Stimulated activated naive CD8-positive, alpha-beta T cell treated with anti-CD3 and anti-CD28 coated beads, Interleukin-15, amount 100 ng/mL, for 72 hours (primary cell): Measurements from ENCODE around the gene NPEPL1.
"Not testable (repeated sequence)": the region's sequence is repeated elsewhere in the genome, so short reads cannot be mapped to it uniquely, and the experiment has no call there.

Source experiments
- ATAC-seq: fragments of 150-1000 bp; cut with Tn5 transposase; 2 replicates; pipeline ENCODE4 v1.10.0; 2021; ENCODE audit warnings: mild to moderate bottlenecking, moderate library complexity
- DNase-seq, 2 donors: peaks; one replicate each; pipeline ENCODE4 v3.0.0; 2021 to 2022
- H3K27ac Mint-ChIP-seq, 2 donors: one replicate each; pipeline ENCODE4 v1.8.0; 2022; ENCODE audit warnings: mild to moderate bottlenecking in 2 of 2, mixed read lengths in 2 of 2, moderate library complexity in 2 of 2
- H3K27me3 Mint-ChIP-seq: one replicate; pipeline ENCODE4 v1.8.0; 2022; ENCODE audit warnings: mixed read lengths
- H3K4me1 Mint-ChIP-seq: one replicate; pipeline ENCODE4 v1.8.0; 2022; ENCODE audit warnings: mild to moderate bottlenecking, mixed read lengths
- H3K4me3 Mint-ChIP-seq, 2 donors: one replicate each; pipeline ENCODE4 v1.8.0; 2022; ENCODE audit warnings: mild to moderate bottlenecking in 2 of 2, mixed read lengths in 2 of 2, moderate library complexity in 1 of 2
- H3K9me3 Mint-ChIP-seq, 2 donors: one replicate each; pipeline ENCODE4 v1.8.0; 2022; ENCODE audit warnings: mixed read lengths in 2 of 2

NPEPL1 gene, protein sequence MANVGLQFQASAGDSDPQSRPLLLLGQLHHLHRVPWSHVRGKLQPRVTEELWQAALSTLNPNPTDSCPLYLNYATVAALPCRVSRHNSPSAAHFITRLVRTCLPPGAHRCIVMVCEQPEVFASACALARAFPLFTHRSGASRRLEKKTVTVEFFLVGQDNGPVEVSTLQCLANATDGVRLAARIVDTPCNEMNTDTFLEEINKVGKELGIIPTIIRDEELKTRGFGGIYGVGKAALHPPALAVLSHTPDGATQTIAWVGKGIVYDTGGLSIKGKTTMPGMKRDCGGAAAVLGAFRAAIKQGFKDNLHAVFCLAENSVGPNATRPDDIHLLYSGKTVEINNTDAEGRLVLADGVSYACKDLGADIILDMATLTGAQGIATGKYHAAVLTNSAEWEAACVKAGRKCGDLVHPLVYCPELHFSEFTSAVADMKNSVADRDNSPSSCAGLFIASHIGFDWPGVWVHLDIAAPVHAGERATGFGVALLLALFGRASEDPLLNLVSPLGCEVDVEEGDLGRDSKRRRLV

DNA sequence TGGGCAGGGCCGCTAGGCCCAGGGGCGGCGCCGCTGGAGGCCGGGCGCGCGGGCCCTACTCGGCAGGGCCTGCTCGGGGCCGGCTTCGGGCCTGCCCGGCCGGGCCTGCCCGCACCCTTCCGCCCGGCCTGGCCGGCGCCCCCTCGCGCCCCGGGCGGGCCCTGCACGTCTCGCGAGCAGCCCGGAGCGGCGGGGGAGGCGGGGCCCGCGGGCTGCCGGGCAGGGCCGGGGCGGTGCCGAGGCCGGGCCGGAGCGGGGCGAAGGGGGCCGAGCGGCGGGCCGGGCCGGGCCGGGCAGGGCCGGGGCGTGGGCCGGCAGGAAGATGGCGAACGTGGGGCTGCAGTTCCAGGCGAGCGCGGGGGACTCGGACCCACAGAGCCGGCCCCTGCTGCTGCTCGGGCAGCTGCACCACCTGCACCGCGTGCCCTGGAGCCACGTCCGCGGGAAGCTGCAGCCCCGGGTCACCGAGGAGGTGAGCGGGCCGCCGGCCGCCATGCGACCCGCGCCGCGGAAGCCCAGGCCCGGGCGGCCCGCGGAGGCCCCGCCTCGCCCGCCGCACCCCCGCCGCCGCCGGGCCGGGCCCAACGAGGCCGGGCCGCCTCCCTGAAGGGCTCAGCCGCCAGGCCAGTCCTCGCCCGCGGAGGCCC is at the start of gene NPEPL1:
TSS of gene NPEPL1 (plus strand) at position 222 of the 647 bp plus-strand sequence. CDS start at position 323, 101 bp downstream.
- Mint-ChIP-seq H3K4me3 (peak within 1 kb of the TSS; percentile 81), H3K27me3 (no peaks in the 10 kb centered on the region), H3K4me1 (peaks cover 22% of the 10 kb centered on the region), H3K9me3 (no peaks in the 10 kb centered on the region), H3K27ac (peak within 1 kb of the TSS; percentile 95 to 96)
- DNase-seq (peak; percentile 71 to 80), ATAC-seq (peak; percentile 94)

DNA sequence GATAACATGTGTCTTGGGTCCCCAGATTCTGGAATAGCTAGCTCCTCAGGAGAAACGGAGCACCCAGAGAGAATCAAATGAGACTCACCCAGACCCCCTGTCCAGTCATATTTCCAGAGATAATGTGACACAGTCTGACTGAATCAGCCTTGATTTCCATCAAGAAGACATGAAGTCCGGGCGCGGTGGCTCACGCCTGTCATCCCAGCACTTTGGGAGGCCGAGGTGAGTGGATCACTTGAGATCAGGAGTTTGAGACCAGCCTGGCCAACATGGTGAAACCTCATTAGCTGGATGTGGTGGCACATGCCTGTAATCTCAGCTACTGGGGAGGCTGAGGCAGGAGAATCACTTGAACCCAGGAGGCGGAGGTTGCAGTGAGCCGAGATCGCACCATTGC is 49.7 kb upstream of the NPEPL1 start:
- H3K4me3 Mint-ChIP-seq, ATAC-seq, H3K4me1 Mint-ChIP-seq, DNase-seq, H3K9me3 Mint-ChIP-seq, H3K27ac Mint-ChIP-seq: not testable (repeated sequence)
- peaks cover 14% of the 10 kb centered on the region for H3K27me3 Mint-ChIP-seq

DNA sequence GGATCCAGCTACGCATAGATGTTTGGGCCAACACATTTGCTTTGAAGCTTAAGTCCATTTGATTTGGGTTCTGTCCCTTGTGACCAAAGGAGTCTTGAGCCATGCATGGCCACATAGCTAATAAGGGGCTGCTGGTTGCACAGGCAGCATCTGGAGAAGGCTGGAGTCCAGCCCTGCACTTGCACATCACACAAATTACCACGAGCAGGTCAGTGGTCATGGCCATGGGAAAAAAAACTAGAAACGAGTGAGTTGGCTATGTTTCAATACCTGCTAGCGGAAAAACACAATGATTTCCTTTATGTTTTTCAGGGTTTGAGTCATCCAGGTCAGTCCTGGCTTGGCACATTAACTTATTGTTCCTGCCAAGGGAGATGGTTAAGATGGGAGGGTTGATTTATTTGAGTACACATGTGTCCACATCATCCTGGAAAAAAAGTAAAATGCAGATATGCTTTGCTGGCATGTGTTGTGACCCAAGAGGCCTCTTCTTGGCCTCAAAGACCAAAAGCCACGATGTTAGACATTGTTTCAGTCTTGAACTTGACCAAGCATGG is 47.1 kb upstream of the NPEPL1 start:
- no peak for DNase-seq
- Mint-ChIP-seq H3K4me3 (no peak overlapping the region), H3K27me3 (no peaks in the 10 kb centered on the region), H3K27ac (no peak overlapping the region), H3K9me3 (no peaks in the 10 kb centered on the region), H3K4me1 (peaks cover 15% of the 10 kb centered on the region)
- ATAC-seq = no peak

DNA sequence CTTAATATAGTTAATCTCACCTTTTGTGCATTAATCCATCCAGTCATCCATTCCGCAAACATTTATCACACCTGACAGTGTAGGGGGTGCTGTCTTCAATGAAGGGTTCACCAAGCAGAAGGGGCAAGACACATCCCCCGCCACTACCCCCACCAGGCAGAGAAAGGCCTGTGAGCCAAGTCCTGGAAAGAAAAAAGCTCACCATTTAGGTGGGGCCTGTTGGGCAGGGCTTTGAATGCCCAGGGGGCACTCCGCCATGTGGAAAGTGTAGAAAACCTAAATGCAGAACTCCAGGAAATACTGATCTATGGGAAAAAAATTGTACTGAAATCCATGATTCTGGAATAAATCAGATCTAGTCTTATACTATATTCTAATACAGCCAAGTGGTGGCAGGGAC is 46.3 kb upstream of the NPEPL1 start:
- no peaks in the 10 kb centered on the region for H3K27me3 Mint-ChIP-seq
- DNase-seq (peak in 1 of 2 donors; percentile 5), ATAC-seq (no peak)
- peaks cover 15% of the 10 kb centered on the region for H3K4me1 Mint-ChIP-seq
- H3K4me3 Mint-ChIP-seq = no peak overlapping the region
- H3K27ac Mint-ChIP-seq = no peak overlapping the region
- H3K9me3 Mint-ChIP-seq = no peaks in the 10 kb centered on the region

DNA sequence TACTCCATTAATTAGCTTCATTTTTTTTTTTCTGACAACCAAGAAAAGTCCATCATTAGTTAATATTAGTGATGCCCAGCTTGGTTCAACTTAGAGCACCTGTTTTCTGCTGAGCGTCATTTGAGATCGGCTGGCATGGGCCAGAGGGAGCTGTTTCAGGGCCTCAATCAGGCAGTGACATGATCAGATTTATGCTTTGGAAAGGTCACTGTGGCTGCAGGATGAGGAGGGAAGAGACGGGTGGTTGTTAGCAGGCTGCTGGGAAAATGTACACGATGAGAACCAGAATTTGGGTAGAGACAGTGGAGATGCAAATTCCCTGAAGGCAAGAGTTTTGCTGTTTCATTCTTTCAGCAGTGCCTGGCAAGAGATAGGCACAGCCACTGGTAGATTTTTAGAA is 45.9 kb upstream of the NPEPL1 start:
- Mint-ChIP-seq H3K27me3 (no peaks in the 10 kb centered on the region), H3K27ac (no peak overlapping the region), H3K9me3 (no peaks in the 10 kb centered on the region), H3K4me1 (peaks cover 15% of the 10 kb centered on the region), H3K4me3 (no peak overlapping the region)
- ATAC-seq = no peak
- peak in 1 of 2 donors; percentile 5 for DNase-seq

DNA sequence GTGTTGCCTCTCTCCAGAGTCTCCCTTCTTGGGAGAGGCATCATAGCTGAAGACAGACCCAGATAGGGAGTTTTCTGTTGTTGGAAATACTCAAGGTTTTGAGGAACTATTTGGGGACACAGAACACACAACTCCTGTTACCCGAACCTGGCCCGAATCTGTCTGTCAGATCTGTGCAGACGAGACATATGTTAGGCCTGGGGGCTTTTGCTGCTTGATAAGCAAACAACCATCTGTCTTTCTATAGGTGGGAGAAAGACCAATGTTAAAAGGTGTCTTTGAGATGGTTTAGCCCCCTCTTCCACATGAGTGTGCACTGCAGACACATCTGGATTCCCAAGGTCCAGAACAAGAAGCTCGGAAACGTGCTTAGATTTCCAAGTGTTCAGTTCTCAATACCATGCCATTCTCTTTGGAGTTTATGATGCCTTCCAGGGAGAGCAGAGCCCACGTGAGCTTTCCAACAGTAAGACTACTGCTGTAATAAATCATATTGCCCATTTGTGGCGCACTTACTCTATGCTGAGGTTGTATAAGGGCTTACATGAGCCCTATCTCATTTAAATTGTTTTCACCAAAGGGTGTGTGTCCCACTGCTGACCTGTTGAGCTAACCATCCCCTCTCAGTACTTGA is 45.3 kb upstream of the NPEPL1 start:
- no peak for DNase-seq
- H3K4me3 Mint-ChIP-seq = no peak overlapping the region

DNA sequence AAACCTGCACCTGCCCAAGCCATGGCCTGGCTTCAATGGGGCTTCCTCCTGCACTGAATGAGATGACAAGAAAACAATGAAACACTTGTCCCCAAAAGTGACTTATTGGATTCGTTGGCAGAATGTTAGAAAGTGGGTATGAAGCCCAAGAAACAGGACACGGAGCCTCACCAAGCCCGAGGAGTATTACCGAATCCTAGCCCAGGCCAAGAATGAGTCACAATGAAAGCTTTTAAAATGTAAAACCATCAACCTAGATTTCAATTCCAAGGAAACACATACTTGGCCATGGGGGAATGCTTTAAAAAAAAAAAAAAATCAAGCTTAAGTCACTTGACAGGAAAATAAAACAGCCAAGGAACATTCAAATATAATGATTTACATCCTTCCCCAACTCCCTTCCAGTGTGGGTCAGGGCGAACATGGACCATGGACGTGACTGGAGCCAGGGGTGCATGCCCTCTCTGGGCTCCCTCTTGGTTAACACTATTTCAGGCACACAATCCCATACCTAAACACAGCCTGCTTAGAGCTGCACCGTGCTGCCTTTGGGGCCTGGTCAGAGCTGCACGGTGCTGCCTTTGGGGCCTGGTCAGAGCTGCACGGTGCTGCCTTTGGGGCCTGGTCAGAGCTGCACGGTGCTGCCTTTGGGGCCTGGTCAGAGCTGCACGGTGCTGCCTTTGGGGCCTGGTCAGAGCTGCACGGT is 44.7 kb upstream of the NPEPL1 start:
- DNase-seq (no peak), ATAC-seq (no peak)
- Mint-ChIP-seq H3K9me3 (no peaks in the 10 kb centered on the region), H3K4me3 (no peak overlapping the region), H3K27me3 (no peaks in the 10 kb centered on the region), H3K27ac (no peak overlapping the region), H3K4me1 (peaks cover 16% of the 10 kb centered on the region)

More for the DNA sequence above, 45.3 kb upstream of the NPEPL1 start:
- peaks cover 15% of the 10 kb centered on the region for H3K4me1 Mint-ChIP-seq
- H3K9me3 Mint-ChIP-seq = no peaks in the 10 kb centered on the region
- ATAC-seq = no peak
- no peaks in the 10 kb centered on the region for H3K27me3 Mint-ChIP-seq
- no peak overlapping the region for H3K27ac Mint-ChIP-seq

DNA sequence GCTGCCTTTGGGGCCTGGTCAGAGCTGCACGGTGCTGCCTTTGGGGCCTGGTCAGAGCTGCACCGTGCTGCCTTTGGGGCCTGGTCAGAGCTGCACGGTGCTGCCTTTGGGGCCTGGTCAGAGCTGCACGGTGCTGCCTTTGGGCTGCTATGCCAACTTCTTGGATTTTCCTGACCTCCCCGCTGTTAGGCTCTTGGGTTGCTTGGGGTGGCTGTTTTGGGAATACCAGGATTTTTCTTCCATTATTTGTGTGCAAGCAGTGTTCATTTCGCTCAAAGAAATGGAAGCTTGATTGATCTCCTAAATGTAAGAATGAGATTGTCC is 44.1 kb upstream of the NPEPL1 start:
- ATAC-seq, DNase-seq, H3K27me3 Mint-ChIP-seq, H3K27ac Mint-ChIP-seq, H3K9me3 Mint-ChIP-seq: not testable (repeated sequence)
- H3K4me3 Mint-ChIP-seq = peak overlapping the region; percentile 66 to 85
- H3K4me1 Mint-ChIP-seq = peaks cover 21% of the 10 kb centered on the region

DNA sequence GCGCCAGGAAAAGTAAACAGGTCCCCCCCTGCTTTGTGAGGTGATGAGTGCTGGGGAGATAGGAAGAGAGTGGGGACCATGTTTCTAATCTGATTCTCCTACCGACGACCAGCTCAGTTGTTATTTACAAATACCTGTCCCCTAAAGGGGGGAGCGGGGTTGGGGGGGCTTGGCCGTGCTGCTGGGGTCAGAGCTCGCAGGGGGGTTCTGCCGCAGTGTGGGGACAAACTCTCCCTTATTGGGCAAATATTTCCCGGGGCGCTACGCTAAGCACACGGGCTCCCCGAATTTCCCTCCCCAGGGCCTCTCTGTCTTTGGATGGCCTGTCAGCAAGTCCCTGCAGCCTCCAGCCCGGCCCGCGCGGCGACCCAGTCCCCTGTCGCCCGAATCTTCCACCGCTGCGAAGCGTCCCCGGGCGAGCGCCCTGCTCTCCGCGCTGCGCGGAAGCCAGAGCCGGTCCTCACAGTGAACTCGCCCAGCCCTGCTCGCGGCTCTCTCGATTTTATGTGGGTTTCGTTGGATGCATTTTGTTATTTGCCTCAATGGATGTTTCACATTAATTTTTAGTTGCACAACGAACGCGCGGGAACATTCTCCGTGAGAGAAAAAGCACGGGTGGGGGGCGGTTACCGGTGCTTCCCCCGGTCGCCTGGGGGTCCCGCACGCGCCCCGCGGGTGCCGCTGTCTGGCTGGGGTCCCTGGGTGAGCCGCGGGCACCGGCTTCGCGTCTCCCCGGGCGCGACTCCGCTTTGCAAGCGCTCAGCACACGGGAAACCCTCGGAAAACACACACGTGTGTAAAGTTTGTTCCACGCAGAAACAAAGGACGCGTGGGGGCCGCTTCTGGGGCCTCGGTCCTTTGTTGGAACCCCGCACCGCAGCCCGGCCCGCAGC is 43.1 kb upstream of the NPEPL1 start:
- H3K27ac Mint-ChIP-seq = peak overlapping the region; percentile 92 to 96
- ATAC-seq (peak; percentile 0), DNase-seq (peak; percentile 42)
- no peaks in the 10 kb centered on the region for H3K27me3 Mint-ChIP-seq
- H3K4me1 Mint-ChIP-seq = peaks cover 21% of the 10 kb centered on the region
- H3K9me3 Mint-ChIP-seq = no peaks in the 10 kb centered on the region
- peak overlapping the region; percentile 66 to 85 for H3K4me3 Mint-ChIP-seq

DNA sequence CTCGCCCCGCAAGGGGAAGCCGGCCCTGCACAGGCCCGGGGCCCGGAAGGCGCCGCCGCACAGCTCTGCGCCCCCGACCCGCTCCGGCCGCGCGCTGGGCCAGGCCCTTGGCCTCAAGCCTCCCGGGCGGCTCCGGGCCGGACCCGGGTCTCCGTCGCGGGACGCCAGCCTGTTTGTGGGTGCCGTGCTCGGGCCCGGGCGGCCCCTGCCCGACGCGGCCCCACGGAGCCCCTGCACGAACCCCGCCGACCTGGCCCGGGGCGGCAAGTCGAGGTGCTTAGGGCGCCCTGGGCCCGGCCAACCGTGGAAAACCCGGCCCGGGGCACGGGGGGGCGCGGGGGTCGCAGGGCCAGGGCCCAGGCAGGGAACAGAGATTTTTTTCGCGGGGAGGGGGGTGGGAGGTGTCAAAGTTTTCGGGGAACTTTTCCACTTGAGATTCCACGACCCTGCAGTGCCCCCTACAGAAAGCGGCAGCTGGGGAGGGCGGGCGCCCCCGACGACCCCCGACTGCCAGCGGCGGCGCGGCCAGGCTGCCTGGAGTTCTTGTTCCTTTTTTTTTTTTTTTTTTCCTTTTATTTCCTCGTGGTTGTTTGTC is 42.3 kb upstream of the NPEPL1 start:
- Mint-ChIP-seq H3K27ac (peak overlapping the region; percentile 100), H3K4me1 (peaks cover 21% of the 10 kb centered on the region), H3K9me3 (no peaks in the 10 kb centered on the region), H3K27me3 (no peaks in the 10 kb centered on the region), H3K4me3 (peak overlapping the region; percentile 89 to 100)
- DNase-seq = peak; percentile 62 to 64
- peak; percentile 39 for ATAC-seq

DNA sequence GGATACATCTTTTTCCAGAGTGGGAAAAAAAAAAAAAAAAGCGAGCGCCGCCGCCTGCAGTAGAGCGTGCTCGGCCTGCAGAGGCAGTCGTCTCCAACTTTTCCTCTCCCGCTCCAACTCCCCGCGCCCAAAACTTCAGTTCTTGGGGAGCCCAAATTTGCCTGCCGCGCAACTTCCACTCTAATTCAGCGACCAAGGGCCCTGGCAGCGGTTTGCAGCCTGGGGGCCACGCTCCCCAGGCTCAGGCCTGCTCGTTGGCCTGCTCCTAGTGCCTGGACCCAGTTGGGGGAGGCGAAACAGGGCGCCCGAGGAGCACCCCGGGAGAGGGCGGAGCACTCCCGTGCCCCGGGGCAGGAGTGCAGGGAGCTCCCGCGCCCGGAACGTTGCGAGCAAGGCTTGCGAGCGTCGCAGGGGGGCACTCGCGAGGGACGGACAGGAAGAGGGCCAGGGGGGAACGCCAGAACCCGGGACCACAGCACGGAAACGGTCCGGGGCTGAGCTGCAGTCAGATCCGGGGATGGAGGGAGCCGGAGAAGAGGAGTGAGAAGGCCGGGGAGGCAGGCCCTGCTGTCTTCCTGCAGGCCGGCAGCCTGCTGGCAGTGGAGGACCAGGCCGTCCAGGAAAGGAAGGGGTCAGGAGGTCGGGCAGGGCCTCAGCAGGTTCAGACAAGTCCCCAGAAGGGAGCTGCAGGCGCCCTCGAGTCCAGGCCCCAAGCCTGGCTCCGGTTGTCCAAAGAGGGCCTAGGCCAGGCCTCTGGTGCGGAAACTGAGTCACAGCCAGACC is 41.6 kb upstream of the NPEPL1 start, which contains the start of gene STX16:
TSS of gene STX16 (plus strand) at position 508 of the 783 bp plus-strand sequence. CDS start 724 bp downstream, outside the sequence.
- ATAC-seq (peak; percentile 87), DNase-seq (peak; percentile 89 to 90)
- no peaks in the 10 kb centered on the region for H3K27me3 Mint-ChIP-seq
- no peaks in the 10 kb centered on the region for H3K9me3 Mint-ChIP-seq
- peak within 1 kb of the TSS; percentile 100 for H3K27ac Mint-ChIP-seq
- H3K4me3 Mint-ChIP-seq = peak within 1 kb of the TSS; percentile 89 to 100
- H3K4me1 Mint-ChIP-seq = peaks cover 24% of the 10 kb centered on the region

DNA sequence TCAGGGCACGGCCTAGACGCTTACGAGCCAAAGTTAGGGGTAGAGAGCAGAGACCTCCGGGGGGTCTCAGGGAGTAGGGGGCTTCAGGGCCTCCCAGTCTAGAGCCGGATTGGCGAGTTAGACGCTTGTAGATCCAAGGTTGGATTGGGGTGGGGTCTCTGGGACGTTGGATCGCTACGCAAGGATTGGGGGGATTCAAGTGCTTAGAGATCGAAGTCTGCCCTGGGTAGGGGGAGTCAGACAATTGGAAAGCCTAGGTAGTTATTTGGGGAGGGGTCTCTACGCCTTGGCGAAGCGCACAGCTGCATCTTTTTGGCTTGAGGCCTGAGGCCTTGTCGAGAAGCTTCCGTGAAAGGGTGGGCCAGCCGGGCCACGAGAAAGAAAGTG is 41.0 kb upstream of the NPEPL1 start:
- H3K27me3 Mint-ChIP-seq = no peaks in the 10 kb centered on the region
- peaks cover 30% of the 10 kb centered on the region for H3K4me1 Mint-ChIP-seq
- H3K9me3 Mint-ChIP-seq = no peaks in the 10 kb centered on the region
- ATAC-seq (no peak), DNase-seq (peak in 1 of 2 donors; percentile 19)
- peak overlapping the region; percentile 100 for H3K27ac Mint-ChIP-seq
- peak overlapping the region; percentile 89 to 100 for H3K4me3 Mint-ChIP-seq

DNA sequence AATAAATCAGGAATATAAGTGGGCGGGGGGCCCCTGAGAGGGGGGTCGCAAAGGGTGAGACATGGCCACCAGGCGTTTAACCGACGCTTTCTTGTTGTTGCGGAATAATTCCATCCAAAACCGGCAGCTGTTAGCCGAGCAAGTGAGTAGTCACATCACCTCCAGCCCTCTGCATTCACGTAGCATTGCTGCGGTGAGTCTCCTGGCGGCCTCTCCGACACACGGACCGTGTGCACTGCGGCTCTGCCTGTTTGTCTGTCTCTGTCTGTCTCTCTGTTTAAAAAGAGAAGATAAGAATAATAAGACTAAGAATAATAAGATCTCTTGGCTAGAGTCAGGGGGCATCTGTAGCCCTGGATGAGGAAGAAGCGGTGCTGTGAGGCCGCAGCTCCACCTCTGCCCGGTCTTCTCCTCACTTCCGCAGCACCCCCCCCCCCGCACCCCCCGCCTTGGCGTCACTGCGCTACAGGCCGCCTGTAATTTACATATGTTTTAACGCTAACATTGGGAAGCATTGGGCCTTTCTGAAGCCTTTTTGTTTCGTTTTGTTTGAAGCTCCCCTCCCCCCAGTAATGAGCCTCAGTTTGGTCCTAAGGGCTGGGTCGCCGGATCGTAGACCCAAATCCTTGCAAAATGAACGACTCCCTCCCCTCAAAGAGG is 40.5 kb upstream of the NPEPL1 start:
- ATAC-seq (peak; percentile 60), DNase-seq (peak; percentile 68 to 69)
- Mint-ChIP-seq H3K9me3 (no peaks in the 10 kb centered on the region), H3K4me3 (peak overlapping the region; percentile 89 to 100), H3K27ac (peak overlapping the region; percentile 100), H3K4me1 (peaks cover 35% of the 10 kb centered on the region), H3K27me3 (no peaks in the 10 kb centered on the region)
